ENCODE data around the gene TRPV5. TPM values are rescaled to one million over a fixed set of nuclear protein-coding genes. Genes with fewer than 3 reads are reported as not detected.

TRPV5 gene
- total RNA-seq, 3 donors from 2014 or later = 0.15 to 1.3 TPM; not detected in 1

GRCh38 chr7:142886866-142887265, 46.7 kb downstream of the TRPV5 start:
- no peak for TF ChIP-seq POLR2AphosphoS5 (IDR thresholded peaks at IDR 0.05)
- TF ChIP-seq POLR2A (IDR thresholded peaks at IDR 0.05) = no peak
- no peak for TF ChIP-seq CTCF (IDR thresholded peaks at IDR 0.05)
- H3K9me3 ChIP-seq = no peaks in the 10 kb centered on the region
- no peak overlapping the region for H3K4me3 ChIP-seq
- no peaks in the 10 kb centered on the region for H3K4me1 ChIP-seq
- H3K27ac ChIP-seq = peak overlapping the region in 1 of 2 donors; percentile 75
- H3K36me3 ChIP-seq = no peaks in the 10 kb centered on the region
- intact Hi-C loops (cut with DNase I; ENCODE audit: low total_unique reads) = no loop called here
- DNase-seq (ENCODE audit: low spot score in 2 of 2) = peak in 1 of 2 donors; percentile 61
- no peaks in the 10 kb centered on the region for H3K27me3 ChIP-seq

- Histone ChIP-seq H3K4me1 (no peaks in the 10 kb centered on the region), H3K4me3 (peak within 1 kb of the TSS in 2 of 3 donors; percentile 51 to 61), H3K27me3 (no peaks in the 10 kb centered on the region), H3K36me3 (no peaks in the 10 kb centered on the region), H3K9me3 (no peaks in the 10 kb centered on the region), H3K27ac (peak within 1 kb of the TSS; percentile 32 to 75)
- intact Hi-C loops (cut with DNase I; ENCODE audit: low total_unique reads) = no loop called here
- peak; percentile 73 to 83 for DNase-seq (ENCODE audit: low spot score in 2 of 2)
- TF ChIP-seq POLR2A (IDR thresholded peaks at IDR 0.05) (no peak), CTCF (IDR thresholded peaks at IDR 0.05) (no peak), POLR2AphosphoS5 (IDR thresholded peaks at IDR 0.05) (no peak)
Observed at GRCh38 chr7:142885311-142886230, 48.0 kb downstream of the TRPV5 start, which contains the start of gene TRPV6. Gene TRPV6, minus strand, starts transcription at chr7:142885745.

GRCh38 chr7:142884286-142884640, 49.3 kb downstream of the TRPV5 start:
- H3K27ac ChIP-seq = no peak overlapping the region
- no peaks in the 10 kb centered on the region for H3K4me1 ChIP-seq
- DNase-seq (ENCODE audit: low spot score in 2 of 2) = no peak
- no peaks in the 10 kb centered on the region for H3K9me3 ChIP-seq
- intact Hi-C loops (cut with DNase I; ENCODE audit: low total_unique reads) = no loop called here
- no peaks in the 10 kb centered on the region for H3K36me3 ChIP-seq
- H3K27me3 ChIP-seq = no peaks in the 10 kb centered on the region
- peak overlapping the region in 2 of 3 donors; percentile 3 to 61 for H3K4me3 ChIP-seq
- no peak for TF ChIP-seq CTCF (IDR thresholded peaks at IDR 0.05)
- no peak for TF ChIP-seq POLR2AphosphoS5 (IDR thresholded peaks at IDR 0.05)
- TF ChIP-seq POLR2A (IDR thresholded peaks at IDR 0.05) = no peak

- no peaks in the 10 kb centered on the region for H3K9me3 ChIP-seq
- intact Hi-C loops (cut with DNase I; ENCODE audit: low total_unique reads) = no loop called here
- H3K4me3 ChIP-seq = peak overlapping the region in 1 of 3 donors; percentile 3
- H3K36me3 ChIP-seq = no peaks in the 10 kb centered on the region
- DNase-seq (ENCODE audit: low spot score in 2 of 2) = no peak
- TF ChIP-seq POLR2AphosphoS5 (IDR thresholded peaks at IDR 0.05) = no peak
- no peak for TF ChIP-seq POLR2A (IDR thresholded peaks at IDR 0.05)
- TF ChIP-seq CTCF (IDR thresholded peaks at IDR 0.05) = no peak
- peak overlapping the region in 1 of 2 donors; percentile 16 for H3K27ac ChIP-seq
- no peaks in the 10 kb centered on the region for H3K27me3 ChIP-seq
- no peaks in the 10 kb centered on the region for H3K4me1 ChIP-seq
Observed at GRCh38 chr7:142883571-142884285, 49.8 kb downstream of the TRPV5 start.

GRCh38 chr7:142883145-142883544, 50.4 kb downstream of the TRPV5 start:
- Histone ChIP-seq H3K4me1 (no peaks in the 10 kb centered on the region), H3K36me3 (no peaks in the 10 kb centered on the region), H3K27ac (peak overlapping the region in 1 of 2 donors; percentile 4), H3K4me3 (no peak overlapping the region), H3K9me3 (no peaks in the 10 kb centered on the region), H3K27me3 (no peaks in the 10 kb centered on the region)
- intact Hi-C loops (cut with DNase I; ENCODE audit: low total_unique reads) = no loop called here
- TF ChIP-seq POLR2A (IDR thresholded peaks at IDR 0.05) (no peak), POLR2AphosphoS5 (IDR thresholded peaks at IDR 0.05) (no peak), CTCF (IDR thresholded peaks at IDR 0.05) (no peak)
- peak in 1 of 2 donors; percentile 15 for DNase-seq (ENCODE audit: low spot score in 2 of 2)
